T-helper 1 cell treated with Interleukin-12 subunit alpha and Interleukin-12 subunit beta and Interleukin-4 antibody, amounts not matched to agents 30 μg/mL and 1 μg/mL, for 36 hours (primary cell): ENCODE results near the gene RBKS.
"Not testable (repeated sequence)": the region's sequence is repeated elsewhere in the genome, so short reads cannot be mapped to it uniquely, and the experiment has no call there.

Experiments
- H3K27ac Mint-ChIP-seq: one replicate; pipeline ENCODE4 v1.8.0; 2021; ENCODE audit warnings: mild to moderate bottlenecking, mixed read lengths
- H3K27me3 Mint-ChIP-seq: one replicate; pipeline ENCODE4 v1.8.0; 2021; ENCODE audit warnings: low read depth, mixed read lengths
- H3K36me3 Mint-ChIP-seq: one replicate; pipeline ENCODE4 v1.8.0; 2021; ENCODE audit warnings: low read depth, mixed read lengths
- H3K4me1 Mint-ChIP-seq: one replicate; pipeline ENCODE4 v1.8.0; 2021; ENCODE audit warnings: low read depth, mixed read lengths
- H3K4me3 Mint-ChIP-seq: one replicate; pipeline ENCODE4 v1.8.0; 2021; ENCODE audit warnings: mild to moderate bottlenecking, moderate library complexity, mixed read lengths
- H3K9me3 Mint-ChIP-seq: one replicate; pipeline ENCODE4 v1.8.0; 2021; ENCODE audit warnings: mixed read lengths

Gene RBKS

GRCh38 chr2:27890924-27891672 lies 911 bp upstream of the RBKS start:
- peaks cover 5% of the 10 kb centered on the region for H3K27me3 Mint-ChIP-seq
- H3K36me3 Mint-ChIP-seq: peaks cover 26% of the 10 kb centered on the region
- H3K4me3 Mint-ChIP-seq: peak overlapping the region; percentile 94
- peak overlapping the region; percentile 99 for H3K27ac Mint-ChIP-seq
- peaks cover 38% of the 10 kb centered on the region for H3K4me1 Mint-ChIP-seq
- no peaks in the 10 kb centered on the region for H3K9me3 Mint-ChIP-seq

DNA sequence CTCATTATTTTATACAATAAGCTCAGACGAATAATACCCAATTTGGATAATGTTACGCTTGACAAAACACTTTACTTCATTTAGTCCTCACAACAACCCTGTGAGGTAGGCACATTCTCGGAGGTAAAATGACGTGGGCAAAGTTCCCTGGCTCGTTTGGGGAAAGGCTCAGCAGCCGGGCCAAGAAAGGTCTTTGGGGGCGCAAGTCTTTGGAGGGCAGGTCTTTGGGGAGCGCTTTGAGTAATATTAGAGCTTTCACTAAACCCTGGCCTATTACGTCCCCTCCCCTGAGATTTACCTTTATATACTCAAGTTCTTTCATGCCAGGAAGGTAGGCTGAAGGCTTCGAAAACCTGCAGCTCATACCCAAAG lies 427 bp downstream of the RBKS start:
- H3K9me3 Mint-ChIP-seq: no peaks in the 10 kb centered on the region
- peaks cover 5% of the 10 kb centered on the region for H3K27me3 Mint-ChIP-seq
- H3K27ac Mint-ChIP-seq: peak overlapping the region; percentile 98
- H3K36me3 Mint-ChIP-seq: peaks cover 14% of the 10 kb centered on the region
- H3K4me1 Mint-ChIP-seq: peaks cover 36% of the 10 kb centered on the region
- H3K4me3 Mint-ChIP-seq: peak overlapping the region; percentile 94

DNA sequence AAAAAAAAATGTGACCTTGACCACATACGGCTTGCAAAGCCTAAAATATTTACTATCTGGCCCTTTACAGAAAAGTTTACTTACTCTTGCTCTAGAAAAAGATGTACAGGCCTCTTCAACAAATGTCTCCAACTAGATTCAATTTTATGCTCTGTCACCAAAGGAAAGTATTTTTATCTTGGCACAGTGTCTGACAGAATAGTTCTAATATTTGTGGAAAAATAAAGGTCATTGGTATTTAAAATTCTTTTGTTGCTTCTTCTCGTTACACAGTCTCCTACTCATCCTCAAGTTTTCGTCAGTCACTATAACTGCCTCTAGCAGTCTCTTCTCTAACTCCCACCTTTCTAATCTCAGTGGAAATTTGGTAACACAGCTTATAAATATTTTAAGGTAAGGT lies 1.4 kb downstream of the RBKS start:
- H3K4me1 Mint-ChIP-seq: peaks cover 36% of the 10 kb centered on the region
- no peak overlapping the region for H3K27ac Mint-ChIP-seq
- no peak overlapping the region for H3K4me3 Mint-ChIP-seq
- H3K9me3 Mint-ChIP-seq: no peaks in the 10 kb centered on the region
- H3K36me3 Mint-ChIP-seq: peaks cover 5% of the 10 kb centered on the region
- peaks cover 5% of the 10 kb centered on the region for H3K27me3 Mint-ChIP-seq

DNA sequence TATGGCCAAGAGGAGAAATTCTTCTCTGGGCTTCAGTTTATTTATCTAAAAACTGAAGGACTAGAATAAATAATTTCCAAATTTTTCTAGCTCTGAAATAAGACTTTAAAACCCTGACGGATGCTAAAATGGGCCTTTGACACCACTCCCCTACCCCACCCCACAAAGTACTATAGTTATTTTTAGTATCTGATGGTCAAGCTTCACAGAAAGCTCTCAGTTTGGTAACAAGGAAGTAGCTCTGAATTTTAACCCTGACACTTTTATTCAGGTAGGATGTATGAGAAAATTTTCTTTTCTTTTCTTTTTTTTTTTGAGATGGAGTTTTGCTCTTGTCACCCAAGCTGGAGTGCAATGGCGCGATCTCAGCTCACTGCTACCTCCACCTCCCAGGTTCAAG lies 2.4 kb downstream of the RBKS start:
- H3K4me3 Mint-ChIP-seq: no peak overlapping the region
- peaks cover 5% of the 10 kb centered on the region for H3K36me3 Mint-ChIP-seq
- H3K27ac Mint-ChIP-seq: no peak overlapping the region
- no peaks in the 10 kb centered on the region for H3K9me3 Mint-ChIP-seq
- peaks cover 30% of the 10 kb centered on the region for H3K4me1 Mint-ChIP-seq
- peaks cover 5% of the 10 kb centered on the region for H3K27me3 Mint-ChIP-seq

DNA sequence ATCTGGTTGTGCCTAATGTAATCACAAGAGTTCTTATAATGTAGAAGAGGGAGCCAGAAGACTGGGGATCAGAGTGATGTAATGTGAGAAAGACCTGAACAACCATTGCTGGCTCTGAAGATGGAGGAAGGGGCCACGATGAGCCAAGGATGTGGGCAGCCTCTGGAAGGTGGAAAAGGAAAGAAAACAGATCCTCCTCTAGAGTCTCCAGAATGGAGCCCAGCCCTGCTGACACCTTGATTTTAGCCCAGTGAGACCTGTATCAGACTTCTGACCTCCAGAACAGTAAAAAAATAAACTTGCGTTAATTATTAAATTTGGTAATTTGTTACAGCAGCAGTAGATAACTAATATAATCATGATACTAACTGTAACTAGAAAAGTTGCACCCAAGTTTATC lies 3.1 kb downstream of the RBKS start:
- Mint-ChIP-seq H3K36me3 (peaks cover 5% of the 10 kb centered on the region), H3K27me3 (peaks cover 5% of the 10 kb centered on the region), H3K4me1 (peaks cover 24% of the 10 kb centered on the region), H3K4me3 (no peak overlapping the region), H3K9me3 (peaks cover 6% of the 10 kb centered on the region), H3K27ac (no peak overlapping the region)

DNA sequence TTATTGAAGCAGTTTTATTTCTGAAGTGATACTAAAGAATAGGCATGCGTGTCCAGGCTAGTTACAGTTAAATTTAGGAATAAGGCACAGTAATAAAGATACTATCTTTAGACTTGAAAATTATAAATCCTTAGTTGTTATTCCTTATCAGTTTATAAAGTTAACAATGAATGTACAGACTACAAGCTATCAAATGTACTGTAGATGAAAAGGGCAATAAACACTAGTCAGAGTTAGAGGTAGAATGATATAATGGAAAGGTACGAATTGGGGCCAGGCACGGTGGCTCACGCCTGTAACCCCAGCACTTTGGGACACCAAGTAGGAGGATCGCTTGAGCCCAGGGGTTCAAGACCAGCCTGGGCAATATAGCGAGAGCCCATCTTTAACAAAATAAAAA lies 3.9 kb downstream of the RBKS start:
- Mint-ChIP-seq H3K4me1 (peaks cover 17% of the 10 kb centered on the region), H3K27me3 (peaks cover 5% of the 10 kb centered on the region), H3K36me3 (peaks cover 10% of the 10 kb centered on the region), H3K9me3 (peaks cover 12% of the 10 kb centered on the region), H3K27ac (no peak overlapping the region), H3K4me3 (no peak overlapping the region)

DNA sequence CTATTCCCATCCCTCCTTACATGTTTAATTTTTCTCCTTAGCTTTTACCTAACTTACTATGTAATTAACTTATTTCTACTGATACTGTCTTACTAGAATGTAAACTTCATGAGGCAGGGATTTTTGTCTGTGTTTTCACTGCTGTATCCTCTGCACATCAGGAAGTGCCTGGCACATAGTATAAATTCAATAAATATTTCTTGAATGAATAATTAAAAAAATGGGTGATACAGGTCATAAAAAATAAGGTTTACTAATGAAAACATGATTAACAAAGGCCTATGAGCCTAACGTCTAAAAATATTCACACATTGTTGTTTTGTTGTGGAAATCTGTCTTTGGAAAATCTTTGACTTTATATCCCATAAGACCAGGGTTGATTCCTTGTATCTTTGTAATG lies 4.5 kb downstream of the RBKS start:
- Mint-ChIP-seq H3K27ac (no peak overlapping the region), H3K4me1 (peaks cover 11% of the 10 kb centered on the region), H3K27me3 (no peaks in the 10 kb centered on the region), H3K9me3 (peaks cover 12% of the 10 kb centered on the region), H3K4me3 (no peak overlapping the region), H3K36me3 (peaks cover 6% of the 10 kb centered on the region)

GRCh38 chr2:27885234-27885633 lies 5.0 kb downstream of the RBKS start:
- H3K4me1 Mint-ChIP-seq: peaks cover 10% of the 10 kb centered on the region
- H3K9me3 Mint-ChIP-seq: peaks cover 16% of the 10 kb centered on the region
- no peaks in the 10 kb centered on the region for H3K27me3 Mint-ChIP-seq
- peaks cover 6% of the 10 kb centered on the region for H3K36me3 Mint-ChIP-seq
- no peak overlapping the region for H3K4me3 Mint-ChIP-seq
- no peak overlapping the region for H3K27ac Mint-ChIP-seq

DNA sequence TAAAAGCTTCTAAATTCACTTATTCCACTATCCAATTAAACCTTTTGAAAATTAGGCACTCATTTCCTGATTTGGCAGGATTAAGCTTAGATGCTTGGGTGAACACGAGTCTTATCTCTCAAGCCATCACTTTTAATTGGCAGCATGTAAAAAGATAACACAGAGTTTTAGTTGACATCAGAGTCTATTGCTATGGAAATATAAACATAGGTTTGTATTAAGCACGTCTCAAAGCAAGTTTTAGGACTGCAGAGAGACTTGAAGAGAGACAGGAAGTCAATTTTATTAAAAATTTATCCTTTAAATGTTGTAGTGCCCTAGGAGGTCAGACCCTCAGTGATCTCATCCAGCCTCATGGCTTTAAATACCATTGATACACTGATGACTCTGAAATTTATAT lies 5.6 kb downstream of the RBKS start:
- Mint-ChIP-seq H3K4me3 (no peak overlapping the region), H3K27me3 (no peaks in the 10 kb centered on the region), H3K36me3 (peaks cover 7% of the 10 kb centered on the region), H3K9me3 (peaks cover 22% of the 10 kb centered on the region), H3K4me1 (peaks cover 5% of the 10 kb centered on the region), H3K27ac (no peak overlapping the region)

DNA sequence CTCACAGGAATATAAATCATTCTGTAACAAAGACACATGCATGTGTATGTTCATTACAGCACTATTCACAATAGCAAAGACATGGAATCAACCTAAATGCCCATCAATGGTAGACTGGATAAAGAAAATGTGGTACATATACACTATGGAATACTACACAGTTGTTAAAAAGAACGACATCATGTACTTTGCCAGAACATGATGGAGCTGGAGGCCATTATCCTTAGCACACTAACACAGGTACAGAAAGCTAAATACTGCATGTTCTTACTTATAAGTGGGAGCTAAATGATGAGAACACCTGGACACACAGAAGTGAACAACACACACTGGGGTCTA lies 7.6 kb downstream of the RBKS start:
- not testable (repeated sequence) for H3K36me3 Mint-ChIP-seq, H3K4me1 Mint-ChIP-seq, H3K27ac Mint-ChIP-seq, H3K4me3 Mint-ChIP-seq, H3K27me3 Mint-ChIP-seq
- peaks cover 31% of the 10 kb centered on the region for H3K9me3 Mint-ChIP-seq

GRCh38 chr2:27881815-27882583 lies 8.2 kb downstream of the RBKS start:
- not testable (repeated sequence) for H3K36me3 Mint-ChIP-seq, H3K27me3 Mint-ChIP-seq, H3K4me3 Mint-ChIP-seq, H3K27ac Mint-ChIP-seq, H3K4me1 Mint-ChIP-seq
- peaks cover 35% of the 10 kb centered on the region for H3K9me3 Mint-ChIP-seq

GRCh38 chr2:27878825-27879224 lies 11.4 kb downstream of the RBKS start:
- no peak overlapping the region for H3K27ac Mint-ChIP-seq
- peaks cover 39% of the 10 kb centered on the region for H3K9me3 Mint-ChIP-seq
- no peak overlapping the region for H3K4me3 Mint-ChIP-seq
- no peaks in the 10 kb centered on the region for H3K4me1 Mint-ChIP-seq
- peaks cover 8% of the 10 kb centered on the region for H3K36me3 Mint-ChIP-seq
- H3K27me3 Mint-ChIP-seq: no peaks in the 10 kb centered on the region

DNA sequence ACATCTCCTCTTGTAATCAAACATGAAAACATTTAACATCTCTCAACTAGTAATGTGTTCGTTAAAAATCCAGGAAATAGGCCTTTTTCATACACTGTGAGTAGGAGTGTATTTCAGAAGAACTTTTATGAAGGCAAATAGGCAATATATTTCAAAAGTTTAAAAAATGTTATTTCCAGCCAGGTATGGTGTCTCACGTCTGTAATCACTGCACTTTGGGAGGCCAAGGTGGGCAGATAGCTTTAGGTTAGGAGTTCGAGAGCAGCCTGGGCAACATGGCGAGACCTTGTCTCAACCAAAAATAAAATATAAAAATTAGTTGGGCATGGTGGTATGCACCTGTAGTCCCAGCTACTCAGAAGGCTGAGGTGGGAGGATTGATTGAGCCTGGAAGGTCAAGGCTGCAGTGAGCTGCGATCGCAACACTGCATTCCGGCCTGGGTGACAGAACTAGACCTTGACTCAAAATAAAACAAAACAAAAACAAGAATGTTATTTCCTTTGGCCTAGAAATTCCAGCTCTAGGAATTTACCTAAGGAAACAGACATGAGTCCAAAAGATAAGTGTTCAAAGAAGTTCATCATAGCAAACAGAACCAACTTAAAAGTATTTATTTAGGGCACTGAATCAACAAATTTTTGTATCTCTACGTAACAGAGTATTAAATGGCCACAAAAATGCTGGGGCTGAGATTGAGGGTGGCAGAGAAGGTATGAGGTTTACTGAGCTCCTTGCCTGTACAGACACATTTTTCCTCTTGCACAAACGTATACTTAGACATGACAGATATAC lies 14.9 kb downstream of the RBKS start:
- Mint-ChIP-seq H3K4me1 (no peaks in the 10 kb centered on the region), H3K36me3 (peaks cover 6% of the 10 kb centered on the region), H3K27ac (no peak overlapping the region), H3K27me3 (no peaks in the 10 kb centered on the region), H3K9me3 (peaks cover 24% of the 10 kb centered on the region), H3K4me3 (no peak overlapping the region)

- no peaks in the 10 kb centered on the region for H3K4me1 Mint-ChIP-seq
- H3K27me3 Mint-ChIP-seq: no peaks in the 10 kb centered on the region
- peaks cover 2% of the 10 kb centered on the region for H3K36me3 Mint-ChIP-seq
- H3K9me3 Mint-ChIP-seq: peaks cover 9% of the 10 kb centered on the region
- no peak overlapping the region for H3K27ac Mint-ChIP-seq
- H3K4me3 Mint-ChIP-seq: no peak overlapping the region
These were observed 17.1 kb downstream of the RBKS start for GRCh38 chr2:27873091-27873490.

GRCh38 chr2:27871802-27872201 lies 18.4 kb downstream of the RBKS start:
- no peaks in the 10 kb centered on the region for H3K27me3 Mint-ChIP-seq
- peaks cover 4% of the 10 kb centered on the region for H3K9me3 Mint-ChIP-seq
- H3K27ac Mint-ChIP-seq: no peak overlapping the region
- H3K36me3 Mint-ChIP-seq: peaks cover 2% of the 10 kb centered on the region
- no peak overlapping the region for H3K4me3 Mint-ChIP-seq
- no peaks in the 10 kb centered on the region for H3K4me1 Mint-ChIP-seq
